Lower leg skin (tissue), 4 donors: Measurements from ENCODE around the gene COBL. TPM values are rescaled to one million over a fixed set of nuclear protein-coding genes. Genes with fewer than 3 reads are reported as not detected.

ENCODE experiments used
- DNase-seq, 2 donors: peaks; one replicate each; pipeline ENCODE4 v3.0.0-alpha.2; 2019; ENCODE audit warnings: low spot score in 2 of 2
- H3K4me3 ChIP-seq: fragments of 200-600 bp; sonication (generic); 2 replicates; pipeline ENCODE4 v1.5.1; 2017; ENCODE audit warnings: mild to moderate bottlenecking, low read depth; ENCODE audit not compliant: poor library complexity, severe bottlenecking
- POLR2A ChIP-seq, 2 donors: fragments of 450-650 bp; IDR thresholded peaks; one replicate each; pipeline ENCODE4 v1.6.1; 2016 to 2017; ENCODE audit warnings: antibody characterized with exemption in 2 of 2, mild to moderate bottlenecking in 1 of 2, moderate library complexity in 1 of 2
- WGBS, 2 donors: methylation state at CpG; one replicate each; pipeline ENCODE4 v1.1.5; 2018; 5-methylcytosine and 5-hydroxymethylcytosine counted together
- intact Hi-C: fragments of 100-400 bp; cut with DNase I; formaldehyde crosslinking; loops from one replicate; pipeline ENCODE4 v1.15.0; 2023; ENCODE audit warnings: low total_unique reads
- total RNA-seq, 4 donors: library from RNA; depleted of rRNA; stranded (reverse); fragments of >200 nt; gene quantifications; one replicate each; pipeline ENCODE4 v1.1.0, GENCODE V29; 2016
- TF ChIP-seq, protein P1 (sequence below), 3 donors: fragments of 450-650 bp; IDR thresholded peaks; one replicate each; pipeline ENCODE4 v1.5.1; 2016; ENCODE audit warnings: antibody characterized with exemption in 3 of 3, mild to moderate bottlenecking in 3 of 3, moderate library complexity in 2 of 3

The COBL gene
- total RNA-seq, 4 donors from 2014 or later, result 40.2 to 94.1 (median 66.5) TPM

DNA sequence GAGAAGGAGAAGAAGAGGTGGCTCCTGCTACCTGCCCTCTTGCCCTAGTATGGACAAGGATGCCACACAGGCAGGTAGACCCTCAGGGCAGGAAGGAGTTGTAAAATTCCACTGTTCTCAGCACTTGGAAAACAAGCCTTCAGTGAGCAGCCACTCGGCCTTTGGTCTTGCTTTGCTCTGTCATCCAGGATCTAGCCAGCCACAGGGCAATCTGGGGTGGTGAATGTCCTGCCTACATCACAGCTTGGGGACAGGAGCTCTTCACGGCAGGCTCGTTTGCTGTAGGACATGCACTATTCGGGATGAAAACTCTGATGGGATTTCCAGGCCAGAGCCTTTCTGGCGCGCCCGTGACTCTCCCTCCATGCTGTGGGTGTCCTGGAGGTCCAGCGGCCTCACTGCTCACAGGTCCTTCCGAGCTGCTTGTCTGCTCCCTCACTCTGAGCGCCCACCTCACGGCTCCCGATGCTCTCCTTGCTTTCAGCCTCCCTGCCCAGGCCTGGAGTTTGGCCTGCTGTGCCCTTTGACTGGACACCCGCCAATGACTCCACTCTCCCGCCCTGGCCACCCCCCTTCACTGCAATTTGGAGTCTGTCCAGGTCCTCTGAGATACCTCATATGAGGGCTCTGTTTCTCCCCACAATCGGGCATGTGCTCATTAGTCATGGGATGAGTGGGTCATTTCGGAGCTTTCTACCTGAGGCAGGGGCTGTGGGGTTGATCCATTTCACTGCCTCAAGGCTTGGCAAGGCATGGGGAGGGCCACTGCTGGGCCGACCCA lies 306.7 kb downstream of the COBL start:
- WGBS, 2 donors, result 76 to 77% methylated on average over 17 of the region's 17 CpGs
- no peak overlapping the region for H3K4me3 ChIP-seq
- DNase-seq, result peak; percentile 9 to 74
- intact Hi-C loops, result no loop called here
- TF ChIP-seq POLR2A (IDR thresholded peaks at IDR 0.05), result no peak
- TF ChIP-seq, protein P1, sequence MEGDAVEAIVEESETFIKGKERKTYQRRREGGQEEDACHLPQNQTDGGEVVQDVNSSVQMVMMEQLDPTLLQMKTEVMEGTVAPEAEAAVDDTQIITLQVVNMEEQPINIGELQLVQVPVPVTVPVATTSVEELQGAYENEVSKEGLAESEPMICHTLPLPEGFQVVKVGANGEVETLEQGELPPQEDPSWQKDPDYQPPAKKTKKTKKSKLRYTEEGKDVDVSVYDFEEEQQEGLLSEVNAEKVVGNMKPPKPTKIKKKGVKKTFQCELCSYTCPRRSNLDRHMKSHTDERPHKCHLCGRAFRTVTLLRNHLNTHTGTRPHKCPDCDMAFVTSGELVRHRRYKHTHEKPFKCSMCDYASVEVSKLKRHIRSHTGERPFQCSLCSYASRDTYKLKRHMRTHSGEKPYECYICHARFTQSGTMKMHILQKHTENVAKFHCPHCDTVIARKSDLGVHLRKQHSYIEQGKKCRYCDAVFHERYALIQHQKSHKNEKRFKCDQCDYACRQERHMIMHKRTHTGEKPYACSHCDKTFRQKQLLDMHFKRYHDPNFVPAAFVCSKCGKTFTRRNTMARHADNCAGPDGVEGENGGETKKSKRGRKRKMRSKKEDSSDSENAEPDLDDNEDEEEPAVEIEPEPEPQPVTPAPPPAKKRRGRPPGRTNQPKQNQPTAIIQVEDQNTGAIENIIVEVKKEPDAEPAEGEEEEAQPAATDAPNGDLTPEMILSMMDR (IDR thresholded peaks at IDR 0.05), result no peak

DNA sequence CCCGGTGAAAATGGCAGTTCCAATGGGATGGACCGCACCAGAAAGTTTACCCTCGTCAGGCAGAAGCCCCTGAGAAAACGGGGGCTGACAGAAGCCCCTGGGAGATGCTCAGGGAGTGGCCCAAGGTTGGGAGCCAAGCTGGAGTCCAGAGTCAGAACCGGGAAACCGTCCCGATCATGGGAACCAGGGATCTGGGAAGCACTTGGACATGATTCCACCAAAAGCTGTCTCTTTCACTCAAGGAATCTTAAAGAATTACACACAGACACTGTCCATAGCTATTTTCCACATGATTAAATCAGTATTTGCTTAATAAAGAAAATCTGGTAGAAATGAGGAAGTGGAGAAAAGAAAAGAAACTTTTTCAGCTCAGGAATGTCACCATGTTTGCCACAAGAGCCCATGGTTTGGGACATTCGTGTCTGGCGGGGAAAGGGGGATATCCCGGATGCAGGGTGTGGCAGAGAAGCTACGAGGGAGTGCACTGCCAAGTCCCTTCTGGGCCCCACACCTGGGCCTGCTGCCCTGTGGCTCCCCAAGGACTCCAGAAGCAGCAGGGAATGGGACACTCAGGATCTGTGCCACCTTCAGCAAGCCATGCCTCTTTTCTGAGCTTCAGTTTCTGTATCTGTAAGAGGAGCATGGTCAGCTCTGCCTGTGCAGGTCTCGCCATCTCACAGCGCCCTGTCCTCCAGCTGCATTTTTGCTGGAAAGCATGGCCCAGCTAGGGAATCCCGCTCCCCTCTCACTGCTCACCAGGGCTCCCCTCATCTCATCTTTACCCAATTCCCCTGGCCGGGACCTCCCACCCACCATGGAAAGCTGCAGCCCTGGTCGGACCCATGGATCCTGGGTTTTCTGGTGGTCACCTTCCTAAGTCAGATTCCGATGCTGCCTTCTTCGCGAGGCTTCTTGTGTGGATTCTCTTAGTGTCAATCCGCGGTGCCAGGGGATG lies 308.8 kb downstream of the COBL start:
- 70 to 77% methylated on average over 21 of the region's 21 CpGs for WGBS, 2 donors
- TF ChIP-seq POLR2A (IDR thresholded peaks at IDR 0.05), result no peak
- TF ChIP-seq, protein P1 (IDR thresholded peaks at IDR 0.05), result no peak
- no peak overlapping the region for H3K4me3 ChIP-seq
- intact Hi-C loops, result no loop called here
- DNase-seq, result peak in 1 of 2 donors; percentile 12

DNA sequence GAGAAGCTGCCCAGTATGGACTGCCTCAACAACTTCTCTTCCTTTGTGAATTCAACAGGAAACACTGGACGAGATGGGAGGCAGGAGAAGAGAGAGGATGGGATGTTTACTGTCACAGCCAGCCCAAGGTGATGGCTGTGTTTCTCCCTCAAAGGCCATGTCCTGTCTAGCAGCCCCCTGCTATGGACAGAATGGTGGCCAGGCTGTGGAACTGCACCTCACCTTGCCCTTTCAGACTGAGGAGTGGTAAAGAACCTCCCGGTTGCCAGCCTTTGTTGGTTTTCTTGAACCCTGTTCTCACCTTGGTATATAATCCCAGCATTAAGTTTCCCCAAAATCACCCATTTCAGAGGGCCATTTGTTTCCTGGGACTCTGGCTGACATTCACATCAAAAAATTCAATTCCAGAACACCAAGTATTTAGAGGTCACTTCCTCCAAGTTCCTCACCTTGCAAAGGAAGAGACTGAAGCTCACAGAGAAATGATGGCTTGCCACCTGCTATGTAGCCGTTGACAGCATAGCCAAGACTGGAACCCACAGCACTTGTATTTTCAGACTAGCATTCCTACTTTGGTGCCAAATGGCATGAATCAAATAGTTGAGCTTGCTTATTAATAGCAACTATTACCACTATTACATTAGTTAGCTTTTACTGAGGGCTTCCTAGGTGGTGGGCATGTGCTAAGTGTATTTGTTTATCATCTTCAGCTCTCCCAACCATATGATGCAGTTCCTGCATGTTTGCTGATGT lies 309.9 kb downstream of the COBL start:
- no peak overlapping the region for H3K4me3 ChIP-seq
- DNase-seq, result peak in 1 of 2 donors; percentile 3
- TF ChIP-seq, protein P1 (IDR thresholded peaks at IDR 0.05), result no peak
- WGBS, 2 donors, result 72 to 81% methylated on average over 3 of the region's 3 CpGs
- intact Hi-C loops, result no loop called here

DNA sequence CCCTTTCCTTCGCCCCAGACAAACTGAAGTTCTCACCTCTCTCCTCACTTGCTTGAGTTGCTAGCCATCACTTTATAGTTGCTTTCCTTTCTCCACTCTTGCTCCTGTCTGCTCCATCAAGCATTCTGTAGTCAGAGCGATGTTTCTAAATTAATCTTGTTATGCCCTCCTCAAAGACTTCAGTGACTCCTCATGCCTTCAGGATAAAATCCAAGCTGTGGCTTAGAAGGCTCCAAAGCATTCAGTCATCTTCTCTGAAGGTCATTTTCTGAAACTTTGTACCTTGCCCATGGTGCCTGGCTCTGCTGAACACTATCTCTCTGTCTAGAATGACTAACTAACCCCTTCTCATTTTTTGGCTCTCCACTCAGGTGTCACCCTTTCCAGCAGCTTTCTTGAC lies 311.5 kb downstream of the COBL start:
- no peak for TF ChIP-seq POLR2A (IDR thresholded peaks at IDR 0.05)
- TF ChIP-seq, protein P1 (IDR thresholded peaks at IDR 0.05), result no peak
- no peak for DNase-seq
- H3K4me3 ChIP-seq, result no peak overlapping the region
- intact Hi-C loops, result no loop called here
- WGBS, 2 donors, result 89 to 92% methylated on average over 2 of the region's 2 CpGs

DNA sequence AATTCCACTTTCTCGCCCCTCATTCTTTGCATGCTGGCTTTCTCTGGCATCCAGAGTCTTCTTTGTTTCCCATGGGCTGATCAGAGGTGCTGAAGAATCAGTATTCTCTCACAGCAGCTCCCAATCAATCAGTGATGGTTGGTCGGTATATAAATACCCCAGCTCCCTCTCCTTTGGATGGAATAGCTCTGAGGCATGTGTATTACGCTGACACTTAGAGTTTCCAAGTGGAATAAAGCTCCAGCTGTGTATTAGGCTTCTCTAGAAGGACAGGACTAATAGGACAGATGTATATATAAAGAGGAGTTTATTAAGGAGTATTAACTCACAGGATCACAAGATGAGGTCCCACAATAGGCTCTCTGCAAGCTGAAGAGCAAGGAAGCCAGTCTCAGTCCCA lies 315.7 kb downstream of the COBL start:
- TF ChIP-seq, protein P1 (IDR thresholded peaks at IDR 0.05), result no peak
- TF ChIP-seq POLR2A (IDR thresholded peaks at IDR 0.05), result no peak
- intact Hi-C loops, result no loop called here
- no peak overlapping the region for H3K4me3 ChIP-seq
- WGBS, 2 donors, result 62 to 64% methylated on average over 3 of the region's 3 CpGs
- DNase-seq, result no peak
